GM19395 (cell line): Measurements from ENCODE around the gene NEUROD6.

Source experiments
- ATAC-seq: cut with Tn5 transposase; IDR thresholded peaks from one replicate; pipeline ENCODE4 v1.9.1; 2021; ENCODE audit warnings: mild to moderate bottlenecking, moderate library complexity; ENCODE audit not compliant: unreplicated experiment

NEUROD6 gene

GRCh38 chr7:31340603-31341002 is at the start of gene NEUROD6:
TSS of gene NEUROD6 (minus strand) at chr7:31340726. CDS start at chr7:31339268, 1,458 bp downstream.
- no peak for ATAC-seq

GRCh38 chr7:31384466-31384865 is 43.9 kb upstream of the NEUROD6 start:
- ATAC-seq, result no peak

- ATAC-seq, result no peak
Measured at GRCh38 chr7:31382722-31383121, 42.2 kb upstream of the NEUROD6 start.

GRCh38 chr7:31373337-31374289 is 33.1 kb upstream of the NEUROD6 start:
- peak; percentile 84 for ATAC-seq

GRCh38 chr7:31372231-31372959 is 31.9 kb upstream of the NEUROD6 start:
- no peak for ATAC-seq

GRCh38 chr7:31371621-31372020 is 31.1 kb upstream of the NEUROD6 start:
- ATAC-seq, result no peak

GRCh38 chr7:31370609-31371008 is 30.1 kb upstream of the NEUROD6 start:
- no peak for ATAC-seq

- no peak for ATAC-seq
Measured at GRCh38 chr7:31368620-31369019, 28.1 kb upstream of the NEUROD6 start.

GRCh38 chr7:31363496-31363895 is 23.0 kb upstream of the NEUROD6 start:
- no peak for ATAC-seq

- no peak for ATAC-seq
Measured at GRCh38 chr7:31363051-31363450, 22.5 kb upstream of the NEUROD6 start.

- no peak for ATAC-seq
Measured at GRCh38 chr7:31362401-31362800, 21.9 kb upstream of the NEUROD6 start.

- no peak for ATAC-seq
Measured at GRCh38 chr7:31358467-31358866, 17.9 kb upstream of the NEUROD6 start.

- ATAC-seq, result no peak
Measured at GRCh38 chr7:31345421-31345820, 4.9 kb upstream of the NEUROD6 start.

- ATAC-seq, result no peak
Measured at GRCh38 chr7:31343516-31344305, 3.2 kb upstream of the NEUROD6 start.

- no peak for ATAC-seq
Measured at GRCh38 chr7:31341141-31341540, 615 bp upstream of the NEUROD6 start.

- no peak for ATAC-seq
Measured at GRCh38 chr7:31340051-31340450, 475 bp downstream of the NEUROD6 start.

- no peak for ATAC-seq
Measured at GRCh38 chr7:31338706-31339105, 1.8 kb downstream of the NEUROD6 start.

GRCh38 chr7:31337002-31337565 is 3.4 kb downstream of the NEUROD6 start:
- ATAC-seq, result no peak

- no peak for ATAC-seq
Measured at GRCh38 chr7:31336202-31337001, 4.1 kb downstream of the NEUROD6 start.

- ATAC-seq, result no peak
Measured at GRCh38 chr7:31335884-31336201, 4.7 kb downstream of the NEUROD6 start.
